A673 (cell line): Measurements from ENCODE around the gene KAT14. TPM values are rescaled to one million over a fixed set of nuclear protein-coding genes. Genes with fewer than 3 reads are reported as not detected.
"Not testable (repeated sequence)": the region's sequence is repeated elsewhere in the genome, so short reads cannot be mapped to it uniquely, and the experiment has no call there.

Experiments used
- BruUV-seq: library from RNA; stranded (reverse); fragments of 400-500 nt; replicated peaks from 2 replicates; lab custom pipeline; 2021; lab: Mats Ljungman, UMichigan
- CTCF ChIA-PET: fragments of 300-600 bp; sonication (Branson Sonifier 250); formaldehyde crosslinking; loops from one replicate; lab custom pipeline; 2022; ENCODE audit warnings: antibody characterized with exemption; lab: Charles Lee
- POLR2A ChIA-PET: fragments of 300-600 bp; sonication (Branson Sonifier 250); formaldehyde crosslinking; loops from one replicate; lab custom pipeline; 2022; ENCODE audit warnings: antibody characterized with exemption; ENCODE audit not compliant: low non-redundant PET; lab: Charles Lee
- DNase-seq: peaks from one replicate; pipeline ENCODE4 v3.0.0-alpha.2; 2015; ENCODE audit warnings: low spot score
- H3K27ac ChIP-seq: fragments of 200-600 bp; sonication (generic); 2 replicates; pipeline ENCODE4 v1.5.1; 2016; ENCODE audit warnings: mixed run types, low read depth, mild to moderate bottlenecking, mixed read lengths, antibody characterized with exemption, low read length; ENCODE audit not compliant: poor library complexity, severe bottlenecking
- H3K27me3 ChIP-seq: fragments of 200-600 bp; sonication (generic); replicated peaks from 2 replicates; pipeline ENCODE4 v1.6.1; 2017; ENCODE audit warnings: mixed run types, low read depth, mild to moderate bottlenecking, mixed read lengths, antibody characterized with exemption, low read length; ENCODE audit not compliant: insufficient read depth, poor library complexity
- H3K36me3 ChIP-seq: fragments of 200-600 bp; sonication (generic); 2 replicates; pipeline ENCODE4 v1.6.1; 2016; ENCODE audit warnings: mixed run types, mild to moderate bottlenecking, mixed read lengths, antibody characterized with exemption, low read length; ENCODE audit not compliant: insufficient read depth, poor library complexity, severe bottlenecking
- H3K4me1 ChIP-seq: fragments of 200-600 bp; sonication (generic); 2 replicates; pipeline ENCODE4 v1.6.1; 2017; ENCODE audit warnings: mixed run types, mild to moderate bottlenecking, mixed read lengths, antibody characterized with exemption, low read length; ENCODE audit not compliant: insufficient read depth, poor library complexity, severe bottlenecking
- H3K4me3 ChIP-seq: fragments of 200-600 bp; sonication (generic); 2 replicates; pipeline ENCODE4 v1.5.1; 2016; ENCODE audit warnings: low read depth, mixed run types, mild to moderate bottlenecking, mixed read lengths, low read length; ENCODE audit not compliant: poor library complexity, severe bottlenecking
- H3K9me3 ChIP-seq: fragments of 200-600 bp; sonication (generic); 2 replicates; pipeline ENCODE4 v1.6.1; 2016; ENCODE audit warnings: mixed run types, low read depth, mild to moderate bottlenecking, mixed read lengths, antibody characterized with exemption, low read length; ENCODE audit not compliant: poor library complexity, severe bottlenecking
- CTCF ChIP-seq: fragments of 300-800, 200-600 bp; sonication (generic); conservative IDR thresholded peaks from 2 replicates; pipeline ENCODE4 v1.5.1; 2017; ENCODE audit warnings: low read depth, mild to moderate bottlenecking, antibody characterized with exemption, low read length, moderate library complexity, mixed read lengths
- EZH2 ChIP-seq: fragments of 200-600 bp; sonication (generic); IDR thresholded peaks from 2 replicates; pipeline ENCODE4 v1.6.1; 2017; ENCODE audit warnings: borderline replicate concordance, low read depth, mild to moderate bottlenecking, mixed read lengths, antibody characterized with exemption, low read length; ENCODE audit not compliant: poor library complexity, severe bottlenecking
- intact Hi-C: fragments of 100-400 bp; cut with micrococcal nuclease; formaldehyde crosslinking; loops from one replicate; pipeline ENCODE4 v1.10.0; 2022; ENCODE audit not compliant: unreplicated experiment
- total RNA-seq: library from RNA; stranded (reverse); gene quantifications from 2 replicates; pipeline ENCODE4 v1.2.3, GENCODE V29; 2021

The KAT14 gene
- total RNA-seq, 1 experiment from 2014 or later = 20.6 TPM

GRCh38 chr20:18101125-18101810, 36.4 kb upstream of the KAT14 start:
- no peak for DNase-seq
- Histone ChIP-seq H3K27me3 (no peaks in the 10 kb centered on the region), H3K4me3 (no peak overlapping the region), H3K27ac (no peak overlapping the region), H3K9me3 (no peaks in the 10 kb centered on the region), H3K4me1 (no peaks in the 10 kb centered on the region), H3K36me3 (no peaks in the 10 kb centered on the region)
- ChIA-PET CTCF (no interaction called here), POLR2A (no interaction called here)
- intact Hi-C loops = no loop called here
- BruUV-seq = no TSS peak
- TF ChIP-seq EZH2 (no peak), CTCF (no peak)

GRCh38 chr20:18103497-18103896, 34.2 kb upstream of the KAT14 start:
- CTCF ChIA-PET = no interaction called here

GRCh38 chr20:18108326-18108725, 29.3 kb upstream of the KAT14 start:
- CTCF ChIA-PET = no interaction called here
- Histone ChIP-seq H3K36me3 (no peaks in the 10 kb centered on the region), H3K27me3 (peaks cover 3% of the 10 kb centered on the region), H3K9me3 (no peaks in the 10 kb centered on the region), H3K4me3 (no peak overlapping the region), H3K4me1 (no peaks in the 10 kb centered on the region), H3K27ac (no peak overlapping the region)
- BruUV-seq = no TSS peak
- DNase-seq = no peak
- POLR2A ChIA-PET = no interaction called here
- TF ChIP-seq EZH2 (no peak), CTCF (no peak)
- intact Hi-C loops = no loop called here

More at GRCh38 chr20:18103497-18103896, 34.2 kb upstream of the KAT14 start:
- Histone ChIP-seq H3K4me1 (no peaks in the 10 kb centered on the region), H3K4me3 (no peak overlapping the region), H3K27ac (no peak overlapping the region), H3K36me3 (no peaks in the 10 kb centered on the region), H3K27me3 (no peaks in the 10 kb centered on the region), H3K9me3 (no peaks in the 10 kb centered on the region)
- no TSS peak for BruUV-seq
- POLR2A ChIA-PET = no interaction called here
- no peak for DNase-seq
- intact Hi-C loops = no loop called here
- TF ChIP-seq CTCF (no peak), EZH2 (no peak)

- H3K4me3 ChIP-seq, H3K4me1 ChIP-seq, intact Hi-C loops, BruUV-seq, H3K9me3 ChIP-seq, H3K36me3 ChIP-seq, POLR2A ChIA-PET, DNase-seq, CTCF ChIA-PET, H3K27me3 ChIP-seq, H3K27ac ChIP-seq: not testable (repeated sequence)
These were observed 9.1 kb upstream of the KAT14 start for GRCh38 chr20:18128574-18128973.
